GM12878 (cell line): Measurements from ENCODE around the gene VIPAS39. TPM values are rescaled to one million over a fixed set of nuclear protein-coding genes. Genes with fewer than 3 reads are reported as not detected.
A peak's percentile ranks its signal among the peaks of the same experiment; 100 is the strongest.

ENCODE experiments used
- CBX3 ChIP-seq: fragments of 200-600 bp; sonication (generic); IDR thresholded peaks from 2 replicates; pipeline ENCODE4 v1.6.1; 2016; ENCODE audit warnings: low read depth, borderline replicate concordance
- EP300 ChIP-seq, 2 experiments: fragments of 150-350 bp in 1 of 2; IDR thresholded peaks; 2 replicates each; pipeline ENCODE4 v1.6.1; 2011 to 2012; ENCODE audit warnings: low read depth in 2 of 2, low read length in 2 of 2, borderline replicate concordance in 1 of 2, improper control_type of control experiment in 1 of 2, inconsistent platforms in 1 of 2; ENCODE audit not compliant: control insufficient read depth in 1 of 2
- FOXM1 ChIP-seq: IDR thresholded peaks from 2 replicates; pipeline ENCODE4 v1.6.1; 2012; ENCODE audit warnings: low read depth, mild to moderate bottlenecking, inconsistent platforms, low read length, moderate library complexity
- HDAC6 ChIP-seq: fragments of 200-600 bp; sonication (generic); IDR thresholded peaks from one replicate; pipeline ENCODE4 v1.8.0; 2017; ENCODE audit warnings: antibody characterized with exemption; ENCODE audit not compliant: unreplicated experiment
- LARP7 ChIP-seq: fragments of 450-650 bp; IDR thresholded peaks from 2 replicates; pipeline ENCODE4 v1.6.1; 2017; ENCODE audit warnings: mild to moderate bottlenecking
- MAX ChIP-seq: IDR thresholded peaks from 2 replicates; pipeline ENCODE4 v1.6.1; 2012; ENCODE audit warnings: low read depth, low read length, improper control_type of control experiment
- NBN ChIP-seq: fragments of 450-650 bp; IDR thresholded peaks from 2 replicates; pipeline ENCODE4 v1.6.1; 2016
- NFIC ChIP-seq: IDR thresholded peaks from 2 replicates; pipeline ENCODE4 v1.6.1; 2012; ENCODE audit warnings: low read depth, mild to moderate bottlenecking, inconsistent platforms, low read length, moderate library complexity
- PML ChIP-seq: IDR thresholded peaks from 2 replicates; pipeline ENCODE4 v1.6.1; 2012; ENCODE audit warnings: low read length, inconsistent platforms
- POLR2AphosphoS2 ChIP-seq: IDR thresholded peaks from 2 replicates; pipeline ENCODE4 v1.6.1; 2011; ENCODE audit warnings: low read depth, mild to moderate bottlenecking, low read length, improper control_type of control experiment, moderate library complexity
- RB1 ChIP-seq: fragments of 450-650 bp; formaldehyde crosslinking; IDR thresholded peaks from 2 replicates; pipeline ENCODE4 v1.6.1; 2017; ENCODE audit warnings: mild to moderate bottlenecking, borderline replicate concordance
- SMARCA5 ChIP-seq: fragments of 450-650 bp; IDR thresholded peaks from 2 replicates; pipeline ENCODE4 v1.6.1; 2017; ENCODE audit warnings: mild to moderate bottlenecking
- STAT1 ChIP-seq: fragments of 450-650 bp; conservative IDR thresholded peaks from 2 replicates; pipeline ENCODE4 v1.6.1; 2014; ENCODE audit warnings: antibody characterized with exemption, mild to moderate bottlenecking
- TCF12 ChIP-seq: IDR thresholded peaks from 2 replicates; pipeline ENCODE4 v1.6.1; 2011; ENCODE audit warnings: low read depth, mild to moderate bottlenecking, low read length
- YBX1 ChIP-seq: fragments of 450-650 bp; IDR thresholded peaks from 2 replicates; pipeline ENCODE4 v1.6.1; 2016; ENCODE audit warnings: antibody characterized with exemption
- ZNF217 ChIP-seq: fragments of 450-650 bp; IDR thresholded peaks from 2 replicates; pipeline ENCODE4 v1.6.1; 2017; ENCODE audit warnings: antibody characterized with exemption, mild to moderate bottlenecking
- polyA plus RNA-seq, 11 experiments: library from polyadenylated mRNA; depleted of rRNA in 4 of 11; unstranded in 6 of 11; stranded (reverse) in 5 of 11; fragments of >200 nt; fragmentation: Nextera tagmentation in 4 of 11; fragmentation: Illumina TruSeq in 1 of 11; extraction: Ambion mirVana in 4 of 11; extraction: Trizol in 1 of 11; gene quantifications; 1 replicate in 1 of 11; 2 replicates in 10 of 11; pipeline versions ENCODE4 v1.2.1 to v1.2.3, GENCODE V29; 2011 to 2016; ENCODE audit warnings: inconsistent platforms in 2 of 11, missing spikeins in 2 of 11, low read depth in 1 of 11
- total RNA-seq, 4 experiments: library from RNA; depleted of rRNA in 3 of 4; stranded (reverse); fragments of >200 nt in 3 of 4; fragmentation: Illumina TruSeq in 1 of 4; extraction: Trizol in 1 of 4; gene quantifications; 2 replicates each; pipeline versions ENCODE4 v1.2.1 to v1.2.3, GENCODE V29; 2013 to 2021
- TF ChIP-seq, protein P1 (sequence below): fragments of 450-650 bp; IDR thresholded peaks from 2 replicates; pipeline ENCODE4 v1.6.1; 2016; ENCODE audit warnings: mild to moderate bottlenecking
- TF ChIP-seq, protein P2 (sequence below): IDR thresholded peaks from 2 replicates; pipeline ENCODE4 v1.6.1; 2012; ENCODE audit warnings: low read length, inconsistent platforms
- TF ChIP-seq, protein P3 (sequence below): fragments of 450-650 bp; IDR thresholded peaks from 2 replicates; pipeline ENCODE4 v1.6.1; 2017; ENCODE audit warnings: mild to moderate bottlenecking, moderate library complexity
- TF ChIP-seq, protein P4 (sequence below): IDR thresholded peaks from 2 replicates; pipeline ENCODE4 v1.6.1; 2011; ENCODE audit warnings: mild to moderate bottlenecking, low read depth, low read length, moderate library complexity; ENCODE audit not compliant: insufficient replicate concordance

Gene VIPAS39
- total and polyA plus RNA-seq, 10 of the 15 experiments (the other 5 are each of a cell fraction or from before 2014, with no cell fraction given) = 6.7 to 38.8 (median 18.5) TPM

DNA sequence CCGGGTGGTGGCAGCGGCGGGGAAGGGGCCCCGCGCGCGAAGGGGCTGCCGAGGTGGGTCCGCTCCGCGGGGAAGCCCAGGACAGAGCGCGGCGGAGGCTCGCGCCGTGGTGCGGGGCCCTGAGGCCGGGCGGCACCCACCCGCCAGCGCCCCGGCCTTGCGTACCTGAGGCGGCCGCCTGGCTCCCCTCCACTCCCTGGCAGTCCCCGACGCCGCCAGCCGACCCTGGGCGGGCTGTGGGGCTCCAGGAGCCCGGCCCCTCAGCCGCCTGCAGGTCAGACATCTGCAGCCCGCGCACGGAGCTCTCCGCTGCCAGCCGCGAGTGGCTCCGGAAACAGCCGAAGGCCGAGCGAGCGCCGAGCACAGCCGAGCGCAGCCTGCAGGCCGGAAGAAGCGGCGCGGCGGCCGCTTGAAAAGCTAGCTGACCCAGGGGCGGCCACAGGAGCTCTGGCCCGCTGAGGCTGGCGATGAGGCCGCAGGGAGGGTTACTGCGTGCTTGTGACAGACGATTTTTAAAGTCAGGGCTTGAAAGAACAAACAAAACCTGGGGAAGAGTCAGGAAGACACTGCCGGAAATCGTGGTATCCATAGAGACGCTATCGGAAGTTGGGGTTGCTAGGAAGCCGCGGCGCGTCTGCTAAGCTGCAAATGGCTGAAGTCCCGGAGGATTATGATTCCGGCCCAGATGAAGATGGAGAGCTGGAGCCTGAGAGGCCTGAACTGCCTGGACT lies 80.5 kb downstream of the VIPAS39 start, which contains the start of the genes SAMD15 and TMED8 (continued):
- TF ChIP-seq, protein P1, sequence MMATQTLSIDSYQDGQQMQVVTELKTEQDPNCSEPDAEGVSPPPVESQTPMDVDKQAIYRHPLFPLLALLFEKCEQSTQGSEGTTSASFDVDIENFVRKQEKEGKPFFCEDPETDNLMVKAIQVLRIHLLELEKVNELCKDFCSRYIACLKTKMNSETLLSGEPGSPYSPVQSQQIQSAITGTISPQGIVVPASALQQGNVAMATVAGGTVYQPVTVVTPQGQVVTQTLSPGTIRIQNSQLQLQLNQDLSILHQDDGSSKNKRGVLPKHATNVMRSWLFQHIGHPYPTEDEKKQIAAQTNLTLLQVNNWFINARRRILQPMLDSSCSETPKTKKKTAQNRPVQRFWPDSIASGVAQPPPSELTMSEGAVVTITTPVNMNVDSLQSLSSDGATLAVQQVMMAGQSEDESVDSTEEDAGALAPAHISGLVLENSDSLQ = peak; percentile 56; the same call in 1 of the 2 replicates
- no peak for TF ChIP-seq POLR2AphosphoS2
- TF ChIP-seq MAX = no peak; the same call in 1 of the 2 replicates
- no peak for TF ChIP-seq NBN
- TF ChIP-seq, protein P2, sequence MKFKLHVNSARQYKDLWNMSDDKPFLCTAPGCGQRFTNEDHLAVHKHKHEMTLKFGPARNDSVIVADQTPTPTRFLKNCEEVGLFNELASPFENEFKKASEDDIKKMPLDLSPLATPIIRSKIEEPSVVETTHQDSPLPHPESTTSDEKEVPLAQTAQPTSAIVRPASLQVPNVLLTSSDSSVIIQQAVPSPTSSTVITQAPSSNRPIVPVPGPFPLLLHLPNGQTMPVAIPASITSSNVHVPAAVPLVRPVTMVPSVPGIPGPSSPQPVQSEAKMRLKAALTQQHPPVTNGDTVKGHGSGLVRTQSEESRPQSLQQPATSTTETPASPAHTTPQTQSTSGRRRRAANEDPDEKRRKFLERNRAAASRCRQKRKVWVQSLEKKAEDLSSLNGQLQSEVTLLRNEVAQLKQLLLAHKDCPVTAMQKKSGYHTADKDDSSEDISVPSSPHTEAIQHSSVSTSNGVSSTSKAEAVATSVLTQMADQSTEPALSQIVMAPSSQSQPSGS = no peak
- TF ChIP-seq CBX3 = no peak
- TF ChIP-seq, protein P3, sequence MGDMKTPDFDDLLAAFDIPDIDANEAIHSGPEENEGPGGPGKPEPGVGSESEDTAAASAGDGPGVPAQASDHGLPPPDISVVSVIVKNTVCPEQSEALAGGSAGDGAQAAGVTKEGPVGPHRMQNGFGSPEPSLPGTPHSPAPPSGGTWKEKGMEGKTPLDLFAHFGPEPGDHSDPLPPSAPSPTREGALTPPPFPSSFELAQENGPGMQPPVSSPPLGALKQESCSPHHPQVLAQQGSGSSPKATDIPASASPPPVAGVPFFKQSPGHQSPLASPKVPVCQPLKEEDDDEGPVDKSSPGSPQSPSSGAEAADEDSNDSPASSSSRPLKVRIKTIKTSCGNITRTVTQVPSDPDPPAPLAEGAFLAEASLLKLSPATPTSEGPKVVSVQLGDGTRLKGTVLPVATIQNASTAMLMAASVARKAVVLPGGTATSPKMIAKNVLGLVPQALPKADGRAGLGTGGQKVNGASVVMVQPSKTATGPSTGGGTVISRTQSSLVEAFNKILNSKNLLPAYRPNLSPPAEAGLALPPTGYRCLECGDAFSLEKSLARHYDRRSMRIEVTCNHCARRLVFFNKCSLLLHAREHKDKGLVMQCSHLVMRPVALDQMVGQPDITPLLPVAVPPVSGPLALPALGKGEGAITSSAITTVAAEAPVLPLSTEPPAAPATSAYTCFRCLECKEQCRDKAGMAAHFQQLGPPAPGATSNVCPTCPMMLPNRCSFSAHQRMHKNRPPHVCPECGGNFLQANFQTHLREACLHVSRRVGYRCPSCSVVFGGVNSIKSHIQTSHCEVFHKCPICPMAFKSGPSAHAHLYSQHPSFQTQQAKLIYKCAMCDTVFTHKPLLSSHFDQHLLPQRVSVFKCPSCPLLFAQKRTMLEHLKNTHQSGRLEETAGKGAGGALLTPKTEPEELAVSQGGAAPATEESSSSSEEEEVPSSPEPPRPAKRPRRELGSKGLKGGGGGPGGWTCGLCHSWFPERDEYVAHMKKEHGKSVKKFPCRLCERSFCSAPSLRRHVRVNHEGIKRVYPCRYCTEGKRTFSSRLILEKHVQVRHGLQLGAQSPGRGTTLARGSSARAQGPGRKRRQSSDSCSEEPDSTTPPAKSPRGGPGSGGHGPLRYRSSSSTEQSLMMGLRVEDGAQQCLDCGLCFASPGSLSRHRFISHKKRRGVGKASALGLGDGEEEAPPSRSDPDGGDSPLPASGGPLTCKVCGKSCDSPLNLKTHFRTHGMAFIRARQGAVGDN = peak; percentile 62; the same call in 1 of the 2 replicates
- 0 out of 2 replicates have a peak, but pooled peaks have one; percentile 23 for TF ChIP-seq ZNF217
- TF ChIP-seq TCF12 = 0 out of 2 replicates have a peak, but pooled peaks have one; percentile 0
- no peak for TF ChIP-seq PML
- TF ChIP-seq LARP7 = peak; percentile 93
- peak; percentile 56; the same call in 1 of the 2 replicates for TF ChIP-seq RB1
- TF ChIP-seq, protein P4, sequence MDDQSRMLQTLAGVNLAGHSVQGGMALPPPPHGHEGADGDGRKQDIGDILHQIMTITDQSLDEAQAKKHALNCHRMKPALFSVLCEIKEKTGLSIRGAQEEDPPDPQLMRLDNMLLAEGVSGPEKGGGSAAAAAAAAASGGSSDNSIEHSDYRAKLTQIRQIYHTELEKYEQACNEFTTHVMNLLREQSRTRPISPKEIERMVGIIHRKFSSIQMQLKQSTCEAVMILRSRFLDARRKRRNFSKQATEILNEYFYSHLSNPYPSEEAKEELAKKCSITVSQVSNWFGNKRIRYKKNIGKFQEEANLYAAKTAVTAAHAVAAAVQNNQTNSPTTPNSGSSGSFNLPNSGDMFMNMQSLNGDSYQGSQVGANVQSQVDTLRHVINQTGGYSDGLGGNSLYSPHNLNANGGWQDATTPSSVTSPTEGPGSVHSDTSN = no peak
- no peak for TF ChIP-seq NFIC
- peak; percentile 44 for TF ChIP-seq HDAC6
- TF ChIP-seq SMARCA5 = peak; percentile 74; the same call in 1 of the 2 replicates
- no peak for TF ChIP-seq STAT1
- no peak for TF ChIP-seq YBX1
- no peak for TF ChIP-seq EP300 (IDR thresholded peaks at IDR 0.05; ENCODE audit: borderline replicate concordance in 1 of 2, control insufficient read depth in 1 of 2, low read depth in 2 of 2, low read length in 2 of 2)
- no peak for TF ChIP-seq FOXM1
